Measurements from ENCODE around the gene MICAL3.

GRCh38 chr22:18067548-18068341 is 43.4 kb upstream of the MICAL3 start:
- TF ChIP-seq CTCF (IDR thresholded peaks at IDR 0.05): no peak
- TF ChIP-seq ZFX (IDR thresholded peaks at IDR 0.05; ENCODE audit: borderline replicate concordance): no peak
